Putamen (tissue), 1 donor: Measurements from ENCODE around the gene FTCD.
"Not testable (repeated sequence)": the region's sequence is repeated elsewhere in the genome, so short reads cannot be mapped to it uniquely, and the experiment has no call there.

Source experiments
- DNase-seq: peaks from one replicate; pipeline ENCODE4 v3.0.0-alpha.2; 2016; ENCODE audit warnings: low spot score

FTCD gene

DNA sequence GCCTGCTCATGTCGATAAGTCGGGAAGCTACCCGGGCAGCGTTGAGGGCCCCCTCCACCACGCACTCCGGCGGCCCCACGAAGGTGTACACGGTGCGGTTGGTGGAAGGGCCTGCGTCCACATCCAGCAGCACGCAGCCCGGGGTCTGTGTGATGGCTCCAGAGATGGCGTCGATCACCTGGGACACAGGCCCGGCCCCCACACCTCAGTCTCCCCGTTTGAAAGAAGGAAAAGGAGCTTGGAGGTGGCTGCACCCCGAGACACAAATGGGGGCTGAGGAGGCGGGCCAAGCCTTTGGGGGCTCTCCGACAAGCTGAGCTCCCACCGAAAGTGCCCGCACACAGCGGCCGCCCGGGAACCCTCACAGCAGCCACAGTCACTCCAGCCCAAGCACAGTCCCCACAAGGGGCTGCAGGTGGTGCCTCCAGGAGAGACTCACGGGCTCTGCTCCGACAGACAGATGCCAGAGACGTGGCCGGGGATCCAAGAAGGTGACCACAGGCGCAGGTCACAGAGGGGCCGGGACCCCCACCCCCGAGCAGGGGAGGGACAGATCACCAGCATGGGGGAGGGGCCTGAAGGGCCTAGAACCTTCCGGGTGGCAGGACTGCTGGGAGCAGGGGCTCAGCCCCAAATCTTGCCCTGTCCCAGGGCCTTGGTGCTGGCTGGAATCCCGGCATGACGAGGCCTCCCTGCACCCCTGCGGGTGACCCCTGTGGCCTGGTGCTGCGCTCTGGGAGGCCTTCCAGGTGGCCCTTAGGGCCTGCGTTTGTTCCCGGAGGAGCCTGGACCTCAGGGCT is 1.0 kb downstream of the FTCD start:
- DNase-seq, result no peak

DNA sequence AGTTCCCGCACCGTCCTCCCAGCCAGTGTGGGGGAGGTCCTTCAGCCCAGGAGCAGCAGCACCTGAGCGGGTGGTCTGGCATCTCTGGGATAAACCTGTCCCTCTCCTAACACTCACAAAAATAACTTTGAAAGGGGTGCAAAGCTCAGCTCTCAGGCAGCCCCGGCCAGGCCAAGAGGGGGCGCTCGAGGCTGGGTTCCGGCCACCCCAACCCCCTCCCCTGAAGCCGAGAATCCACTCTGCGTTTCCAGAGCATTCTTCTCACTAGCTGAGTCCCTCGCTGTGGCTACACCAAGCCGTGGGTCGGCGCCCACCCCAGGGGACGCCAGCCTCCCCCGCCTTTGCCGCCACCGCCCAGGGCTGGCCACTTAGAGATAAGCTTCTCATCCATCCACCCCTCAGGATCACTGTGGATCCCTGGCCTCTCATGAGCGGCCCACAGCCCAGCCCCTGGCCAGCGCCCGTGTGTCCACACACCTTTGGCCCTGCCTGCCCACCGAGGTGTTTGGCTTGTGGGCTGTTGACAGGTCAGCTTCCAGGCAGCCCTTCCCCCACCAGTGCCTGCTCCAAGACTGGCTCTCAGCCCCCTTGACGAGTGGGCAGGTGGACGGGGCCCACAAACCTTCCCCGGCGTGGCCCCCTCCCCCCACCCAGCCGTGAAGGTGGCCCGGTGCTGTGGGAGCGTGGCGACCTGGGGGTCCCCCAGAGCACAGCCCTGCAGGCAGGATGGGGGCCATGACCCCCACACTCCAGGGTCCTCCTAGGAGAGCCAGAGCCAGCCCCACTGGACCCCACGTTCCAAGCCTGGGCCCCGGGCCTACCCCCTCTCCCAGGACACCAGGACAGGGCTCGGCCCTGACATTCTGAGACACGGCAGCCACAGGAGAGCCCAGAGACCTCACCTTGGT is 1.9 kb downstream of the FTCD start:
- DNase-seq, result no peak

DNA sequence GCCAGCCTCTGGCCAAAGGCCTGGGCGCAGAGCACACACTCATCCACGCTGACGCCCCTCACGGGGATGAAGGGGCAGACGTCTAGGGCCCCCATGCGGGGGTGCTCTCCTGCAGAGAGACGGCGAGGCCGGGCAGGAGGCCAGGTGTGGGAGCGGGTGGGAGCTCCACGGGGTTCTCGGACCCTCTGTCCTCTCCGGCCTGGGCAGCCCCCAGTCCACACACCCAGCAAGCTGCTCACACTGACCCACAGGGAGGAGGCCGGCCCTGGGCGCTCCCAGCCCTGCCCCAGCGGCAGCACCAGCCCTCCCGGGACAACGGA is 2.5 kb downstream of the FTCD start:
- no peak for DNase-seq

DNA sequence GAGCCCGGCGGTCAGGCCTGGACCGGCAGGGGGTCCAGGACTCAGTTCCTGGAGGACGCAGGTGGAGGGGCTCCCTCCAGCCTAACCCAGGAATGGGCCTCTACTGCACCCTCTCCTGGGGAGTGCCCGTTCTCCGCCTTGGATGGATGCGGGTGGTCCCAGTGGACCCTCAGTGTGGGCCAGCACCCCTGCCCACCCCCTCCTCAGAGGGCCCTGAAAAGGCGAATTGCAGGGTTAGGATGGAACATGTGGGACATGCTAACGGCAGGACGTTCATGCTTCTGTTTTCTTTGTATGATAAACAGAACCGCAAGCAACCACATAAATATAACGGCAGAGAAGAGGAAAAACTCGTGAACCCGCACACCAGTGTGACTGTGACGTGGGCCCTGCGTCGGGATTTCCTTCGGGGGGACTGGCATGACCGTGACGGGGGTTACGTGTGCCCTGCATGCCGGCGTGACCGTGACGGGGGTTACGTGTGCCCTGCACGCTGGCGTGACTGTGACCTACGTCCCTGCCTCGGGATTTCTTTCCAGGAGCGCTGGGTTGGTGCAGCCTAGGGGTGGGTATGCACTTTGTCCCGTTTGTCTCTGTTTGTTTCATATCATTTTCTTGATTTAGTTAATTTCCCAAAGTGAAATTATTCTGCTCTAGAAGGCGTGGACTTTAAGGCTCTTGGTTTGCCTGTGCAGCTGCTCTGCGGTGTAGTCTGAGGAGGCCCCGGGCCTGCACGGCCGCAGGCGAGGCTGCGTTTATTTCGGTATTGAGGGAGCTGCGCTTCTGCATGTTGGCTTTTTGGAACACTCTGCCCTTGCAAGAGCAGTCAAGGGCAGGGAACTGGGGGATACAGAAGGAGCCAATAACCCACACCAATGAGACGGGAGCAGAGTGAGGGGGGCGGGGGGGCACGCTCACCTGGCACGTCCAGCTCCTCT is 3.1 kb downstream of the FTCD start:
- no peak for DNase-seq

GRCh38 chr21:46151261-46151988 is 4.0 kb downstream of the FTCD start:
- no peak for DNase-seq

DNA sequence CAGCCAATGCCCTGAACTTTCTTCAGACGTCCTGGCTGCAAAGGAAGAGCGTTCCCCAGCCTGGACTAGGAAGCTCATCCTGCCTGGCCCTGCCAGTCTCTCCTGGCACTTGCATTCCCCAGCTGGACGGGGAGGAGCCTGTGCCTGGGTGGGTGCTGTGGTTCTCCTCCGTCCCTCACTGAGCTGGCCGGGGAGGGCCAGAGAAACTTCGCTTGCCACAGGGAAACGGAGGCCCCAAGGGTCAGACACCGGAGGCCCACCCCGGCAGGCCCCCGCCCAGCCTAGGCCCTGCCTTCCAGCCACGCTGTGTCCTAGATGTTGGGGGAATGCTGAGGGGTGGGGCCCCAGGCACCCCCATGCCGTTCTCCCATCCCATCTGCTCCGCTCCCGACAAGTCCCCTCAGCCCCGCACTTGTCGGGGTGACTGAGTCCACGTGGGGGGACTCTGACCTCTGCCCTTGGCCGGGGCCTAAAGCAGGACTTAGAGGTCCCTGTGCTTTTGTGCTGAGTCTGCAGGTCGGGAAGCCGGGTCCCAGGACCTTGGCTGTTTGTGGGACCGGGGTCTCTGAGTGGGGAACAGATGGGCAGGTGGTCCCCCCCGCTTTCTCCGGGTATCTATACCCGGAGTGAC is 4.8 kb downstream of the FTCD start:
- no peak for DNase-seq

- DNase-seq, result no peak
Measured at GRCh38 chr21:46150073-46150472, 5.3 kb downstream of the FTCD start.

- no peak for DNase-seq
Measured at GRCh38 chr21:46149205-46149901, 6.0 kb downstream of the FTCD start.

GRCh38 chr21:46148106-46148505 is 7.3 kb downstream of the FTCD start:
- no peak for DNase-seq

GRCh38 chr21:46147429-46147828 is 8.0 kb downstream of the FTCD start:
- DNase-seq, result not testable (repeated sequence)

DNA sequence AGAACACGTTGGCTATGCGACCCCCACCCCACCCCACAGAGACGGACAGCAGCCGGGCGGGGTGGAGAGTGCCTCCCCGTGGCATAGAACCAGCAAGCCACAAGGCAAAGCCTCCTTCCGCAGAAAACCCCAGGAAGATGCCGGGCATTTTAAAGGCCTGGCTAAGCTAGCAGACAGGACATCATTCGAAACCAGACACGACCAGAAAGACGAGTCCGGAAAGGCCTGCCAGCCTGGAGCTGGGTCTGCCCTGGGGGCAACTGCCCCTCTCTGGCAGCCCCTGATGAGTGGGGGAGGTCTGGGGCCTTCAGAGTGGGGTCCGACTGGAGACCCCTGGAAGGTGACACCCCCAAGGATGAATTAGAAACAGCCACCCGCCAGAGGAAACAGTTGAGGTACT is 8.5 kb downstream of the FTCD start:
- DNase-seq, result no peak

DNA sequence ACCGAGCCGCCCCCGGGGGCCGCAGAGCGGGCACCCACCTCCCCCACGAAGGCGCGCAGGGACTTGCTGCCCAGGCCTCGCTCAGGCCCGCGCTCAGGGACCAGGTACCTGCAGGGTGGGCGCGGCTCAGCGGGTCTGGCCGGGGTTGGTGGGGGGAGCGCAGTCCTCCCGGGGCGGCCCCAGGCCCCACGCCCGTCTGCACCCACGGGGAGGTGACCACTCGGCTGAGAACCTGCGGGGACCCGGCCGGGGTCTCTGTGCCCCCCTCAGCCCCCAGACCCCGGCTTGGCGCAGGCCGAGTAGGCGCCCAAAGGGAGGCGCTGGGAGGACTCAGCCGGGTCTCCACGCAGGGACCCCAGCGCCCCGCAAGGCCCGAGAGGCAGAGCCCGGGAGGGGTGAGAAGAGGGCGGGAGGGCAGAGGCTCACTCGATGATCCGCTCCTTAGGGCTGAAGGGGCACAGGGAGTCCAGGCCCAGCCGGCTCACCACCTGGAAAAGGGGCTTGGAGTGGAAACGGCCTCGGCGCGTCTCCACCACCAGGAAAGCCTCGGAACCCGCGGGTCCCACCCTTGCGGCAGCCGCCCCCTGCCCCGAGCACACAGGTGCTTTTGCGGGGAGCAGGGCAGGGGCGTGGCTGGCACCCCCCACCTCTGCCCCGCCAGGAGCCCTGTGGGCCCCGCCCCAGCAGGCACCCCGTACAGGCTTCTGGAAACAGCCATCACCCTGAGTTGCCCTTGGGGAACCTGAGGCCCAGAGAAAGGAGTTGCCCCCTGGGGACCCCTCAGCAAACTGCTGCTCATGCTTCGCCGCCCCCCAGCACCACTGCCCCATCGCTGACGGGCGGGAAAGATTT is 9.3 kb downstream of the FTCD start:
- DNase-seq, result no peak

DNA sequence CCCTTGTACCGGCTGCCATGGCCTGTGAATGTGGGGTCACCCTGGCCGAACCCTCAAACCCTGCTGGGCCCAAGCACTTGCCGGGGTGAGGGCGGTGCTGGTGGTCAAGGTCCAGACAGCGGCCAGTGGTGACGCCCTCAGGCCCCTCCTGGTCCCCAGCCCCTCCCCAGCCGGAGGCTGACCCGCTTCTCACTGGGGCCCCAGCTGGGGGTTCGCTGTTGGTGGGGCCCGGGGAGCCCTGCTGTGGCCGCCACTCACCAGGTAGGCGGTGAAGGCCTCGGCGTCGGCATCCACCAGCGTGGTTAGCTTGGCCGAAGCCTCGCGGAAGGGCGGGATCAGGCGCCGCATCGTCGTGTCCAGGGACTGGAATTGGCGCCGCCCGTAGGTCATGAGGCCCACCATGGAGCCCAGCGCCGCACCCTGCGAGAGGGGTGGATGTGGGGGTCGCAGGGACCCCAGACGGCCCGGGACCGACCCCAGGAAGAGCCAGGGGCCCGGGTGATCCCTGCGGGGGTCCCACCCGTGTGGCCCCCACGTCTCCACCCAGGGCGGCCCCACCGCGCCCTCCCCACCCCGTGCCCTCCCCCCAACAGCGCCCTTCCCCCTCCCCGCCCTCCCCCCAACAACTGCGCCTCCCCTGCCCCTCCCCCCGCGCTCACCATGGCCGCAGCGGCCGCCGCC is 10.1 kb downstream of the FTCD start:
- DNase-seq, result no peak

GRCh38 chr21:46144464-46145070 is 10.8 kb downstream of the FTCD start:
- DNase-seq, result peak; percentile 36

- DNase-seq, result no peak
Measured at GRCh38 chr21:46142582-46143473, 12.6 kb downstream of the FTCD start.

- DNase-seq, result no peak
Measured at GRCh38 chr21:46141767-46142581, 13.4 kb downstream of the FTCD start.
